HG02763 (cell line): ENCODE data around the gene KNSTRN.

Source experiments
- ATAC-seq: cut with Tn5 transposase; IDR thresholded peaks from one replicate; pipeline ENCODE4 v1.9.1; 2021; ENCODE audit warnings: mild to moderate bottlenecking, moderate library complexity; ENCODE audit not compliant: unreplicated experiment

The KNSTRN gene

DNA sequence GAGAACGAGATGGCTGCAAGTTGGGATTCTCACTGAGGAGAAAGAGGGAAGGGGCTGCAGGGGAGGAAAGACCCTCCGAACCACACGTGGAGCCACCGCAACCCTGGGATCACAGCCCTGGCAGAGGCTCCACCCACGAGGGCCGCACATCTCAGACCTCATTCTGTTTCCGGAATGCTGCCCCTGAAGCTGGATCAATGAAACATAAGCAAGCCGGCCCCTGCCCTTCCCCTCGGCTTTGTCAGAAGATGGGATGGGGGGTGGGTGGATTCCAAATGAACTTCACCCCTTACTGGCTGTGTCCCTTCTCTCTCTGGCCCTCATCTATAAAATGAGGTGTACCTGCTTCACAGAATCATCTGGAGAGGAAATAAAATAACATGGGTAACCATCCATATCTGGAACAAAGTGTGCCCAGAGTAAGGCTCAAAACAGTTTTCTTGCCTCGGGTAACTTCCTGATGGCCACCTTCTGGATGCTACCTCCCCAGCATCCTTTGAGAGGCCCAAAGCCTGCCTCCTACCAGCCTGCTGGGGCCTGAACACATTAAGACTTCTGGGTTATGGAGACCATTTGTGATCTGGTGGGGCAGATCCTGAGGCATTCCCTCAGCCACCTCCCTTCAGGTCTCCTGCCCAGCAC lies 37.2 kb upstream of the KNSTRN start:
- no peak for ATAC-seq

DNA sequence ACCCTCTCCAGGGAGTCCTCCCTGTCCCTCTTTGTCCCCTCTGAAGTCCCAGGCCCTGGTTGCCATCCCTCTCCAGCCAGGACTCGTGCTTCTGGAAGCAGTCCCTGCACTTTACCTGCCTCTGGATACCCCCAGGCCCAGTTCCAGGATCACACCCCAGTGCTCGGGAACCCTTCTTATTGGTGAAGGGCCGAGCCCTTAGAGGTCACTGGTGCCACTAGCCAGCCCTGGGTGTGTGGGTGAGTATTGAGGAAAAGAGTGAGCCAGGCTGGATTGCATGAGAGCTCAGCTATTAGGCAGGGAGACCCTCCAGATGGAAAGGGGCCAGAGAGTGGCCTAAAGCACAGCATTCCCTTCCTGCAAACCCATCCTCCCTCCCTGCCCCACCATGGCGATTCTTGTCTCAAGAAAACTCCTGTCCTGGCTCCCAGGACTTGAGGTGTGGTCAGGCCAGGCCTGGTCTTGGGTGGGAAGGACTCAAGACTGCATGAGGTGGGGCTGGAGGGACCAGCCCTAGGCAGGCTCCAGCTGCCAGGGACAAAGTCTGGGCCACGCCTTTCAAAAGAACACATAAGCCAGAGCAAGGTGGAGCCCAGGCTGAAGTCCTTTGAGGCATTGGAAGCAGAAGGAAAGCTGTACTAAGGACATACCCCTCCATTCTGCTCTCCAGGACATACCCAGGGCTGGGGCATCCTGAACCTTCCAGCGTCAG lies 36.5 kb upstream of the KNSTRN start:
- ATAC-seq, result no peak

DNA sequence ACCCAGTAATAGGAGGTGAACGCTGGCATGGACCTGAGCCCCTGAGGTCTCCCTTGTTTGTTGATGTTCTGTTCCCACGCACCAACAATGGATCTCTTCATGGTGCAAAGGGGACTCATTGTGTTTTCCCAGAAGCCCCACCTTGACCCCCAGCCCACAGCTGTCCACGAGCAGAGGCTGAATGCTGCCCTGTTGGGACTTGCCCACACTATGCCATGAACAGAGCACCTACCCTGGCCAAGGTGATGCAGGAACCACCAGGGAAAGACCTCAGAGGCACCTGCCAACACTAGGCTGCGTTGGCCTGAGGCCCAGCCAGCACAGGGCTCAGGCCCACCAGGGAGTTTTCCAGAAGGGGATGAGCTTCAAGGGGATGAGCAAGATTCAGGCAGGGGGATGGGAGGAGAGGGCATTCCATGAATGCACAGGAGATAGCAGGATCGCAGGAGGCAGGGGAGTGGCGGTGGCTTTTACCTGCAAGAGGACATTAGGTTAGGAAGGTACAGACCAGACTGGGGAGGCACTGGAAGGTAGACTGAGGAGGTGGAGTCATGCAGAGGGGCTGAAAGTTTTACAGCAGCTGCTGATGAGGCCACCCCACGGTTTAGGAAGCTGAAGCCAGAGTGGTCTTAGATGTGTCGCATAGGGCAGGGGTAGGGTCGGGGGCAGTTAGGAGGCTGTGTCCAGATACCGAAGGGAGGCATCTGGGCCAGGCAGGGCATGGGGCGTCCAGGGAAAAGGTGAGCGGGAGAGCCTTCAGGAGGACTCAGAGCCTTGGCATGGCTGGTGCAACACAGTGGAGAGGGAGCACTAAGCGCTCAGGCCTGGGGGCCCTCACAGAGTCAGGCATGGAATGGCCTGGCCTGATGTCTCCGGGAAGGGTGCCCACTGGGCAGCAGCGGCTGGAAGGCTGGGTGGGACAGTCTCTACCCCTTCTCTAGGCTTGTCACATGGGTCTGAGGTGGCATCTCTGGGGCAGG lies 35.7 kb upstream of the KNSTRN start:
- no peak for ATAC-seq

DNA sequence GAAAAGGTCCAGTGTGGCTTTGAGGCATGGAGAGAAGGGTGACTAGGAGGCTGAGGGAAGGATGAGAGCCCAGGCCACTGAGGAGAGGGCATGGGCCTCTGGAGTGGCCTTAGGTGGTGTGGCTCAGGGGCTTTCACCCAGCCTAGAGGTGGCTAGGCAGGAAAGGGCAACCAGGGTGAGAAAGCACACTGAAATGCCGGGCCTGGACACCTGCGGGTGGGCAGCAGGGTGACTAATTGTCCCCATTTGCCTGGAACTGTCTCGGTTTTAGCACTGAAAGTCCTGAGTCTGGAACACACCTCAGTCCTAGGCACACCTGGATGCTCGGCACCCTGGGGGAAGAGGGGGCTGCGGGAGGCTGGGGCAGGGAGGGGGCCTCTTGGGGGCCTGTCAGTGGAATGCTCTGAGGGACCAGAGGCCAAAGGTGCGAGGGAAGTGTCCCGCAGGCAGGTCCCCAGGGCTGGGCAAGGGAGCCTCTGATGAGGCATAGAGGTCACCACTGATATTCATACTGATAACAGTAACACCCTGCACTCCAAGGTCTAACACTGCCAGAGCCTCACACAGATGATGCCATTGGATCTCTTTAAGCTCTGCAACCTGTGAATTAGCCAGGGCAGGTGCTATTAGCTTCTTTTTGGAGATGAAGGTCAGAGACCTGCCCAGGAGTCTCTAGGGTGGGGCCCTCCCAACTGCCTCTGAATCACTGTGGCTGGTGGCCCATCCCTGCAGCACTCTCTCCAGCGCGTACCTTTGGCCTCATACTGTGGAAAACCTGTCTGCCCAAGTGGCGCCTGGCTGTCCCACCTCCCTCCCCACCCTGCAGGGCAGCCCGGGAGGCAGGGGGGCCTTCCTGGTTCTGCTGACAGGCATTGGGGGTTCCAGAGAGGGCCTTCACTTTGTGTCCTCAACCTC lies 34.7 kb upstream of the KNSTRN start:
- no peak for ATAC-seq

DNA sequence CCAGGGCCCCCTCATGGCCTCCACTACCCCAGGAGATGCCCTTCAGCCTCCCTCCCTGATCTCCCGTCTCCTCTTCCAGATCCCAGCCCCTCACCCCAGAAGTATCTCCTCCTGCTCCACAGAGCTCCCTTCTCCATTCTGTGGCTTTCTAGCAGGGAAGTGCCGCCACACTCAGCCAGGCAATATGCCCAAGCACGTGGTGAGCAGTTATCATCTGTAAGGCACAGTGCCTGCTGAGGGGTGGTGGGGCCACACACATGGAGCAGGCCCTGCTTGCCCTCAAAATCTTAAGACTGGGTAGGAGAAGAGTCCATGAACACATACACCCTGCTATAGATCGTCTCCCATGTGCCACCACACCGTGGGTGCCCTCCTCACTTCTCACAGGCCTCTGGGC lies 34.0 kb upstream of the KNSTRN start:
- ATAC-seq, result no peak

DNA sequence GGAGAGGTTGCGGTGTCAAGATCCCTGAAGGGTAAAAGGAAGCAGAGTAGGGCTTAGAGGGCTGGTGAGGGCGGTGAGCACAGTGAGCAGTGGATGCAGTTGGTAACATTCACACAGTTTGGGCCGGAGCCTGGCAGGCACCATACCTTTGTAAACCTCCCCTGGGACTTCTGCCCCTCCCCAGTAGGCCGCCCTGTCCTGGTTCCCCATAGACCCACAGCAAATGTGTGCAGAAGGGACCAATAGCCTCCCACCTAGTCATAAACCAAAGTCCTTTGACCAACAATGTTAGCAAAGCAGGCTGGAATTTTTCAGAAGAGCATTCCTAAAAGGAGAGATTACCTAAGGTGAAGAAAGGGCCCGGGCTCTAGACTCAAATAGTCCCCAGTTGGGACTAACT lies 33.4 kb upstream of the KNSTRN start:
- ATAC-seq, result no peak

DNA sequence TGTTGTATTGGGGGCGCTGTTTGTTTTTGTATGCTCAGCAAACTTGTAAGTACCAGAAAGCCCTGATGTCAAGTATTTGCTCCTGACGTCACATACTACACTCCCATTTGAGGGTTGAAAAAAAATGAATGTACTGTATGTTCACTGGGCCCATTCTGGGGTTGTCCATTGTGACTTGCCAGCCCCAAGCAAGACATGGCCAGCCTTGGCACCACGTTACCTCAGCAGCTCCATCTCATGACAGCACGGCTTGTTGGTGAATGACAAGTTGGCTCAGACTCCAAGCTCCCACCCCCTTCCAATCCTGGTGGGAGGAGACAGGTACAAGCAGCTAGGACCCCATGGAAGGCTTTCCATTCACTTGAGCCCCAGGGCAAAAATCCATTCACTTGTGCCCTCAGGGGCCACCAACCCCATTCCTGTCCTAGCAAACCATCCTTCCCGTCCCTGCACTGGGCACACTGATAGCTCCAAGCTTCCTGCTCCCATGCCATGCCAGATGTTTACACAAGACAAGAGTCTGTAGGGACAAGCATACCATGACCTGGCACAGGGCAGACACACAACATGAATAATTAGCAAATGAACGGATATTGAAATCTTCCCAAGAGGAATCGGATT lies 30.1 kb upstream of the KNSTRN start:
- ATAC-seq, result no peak

DNA sequence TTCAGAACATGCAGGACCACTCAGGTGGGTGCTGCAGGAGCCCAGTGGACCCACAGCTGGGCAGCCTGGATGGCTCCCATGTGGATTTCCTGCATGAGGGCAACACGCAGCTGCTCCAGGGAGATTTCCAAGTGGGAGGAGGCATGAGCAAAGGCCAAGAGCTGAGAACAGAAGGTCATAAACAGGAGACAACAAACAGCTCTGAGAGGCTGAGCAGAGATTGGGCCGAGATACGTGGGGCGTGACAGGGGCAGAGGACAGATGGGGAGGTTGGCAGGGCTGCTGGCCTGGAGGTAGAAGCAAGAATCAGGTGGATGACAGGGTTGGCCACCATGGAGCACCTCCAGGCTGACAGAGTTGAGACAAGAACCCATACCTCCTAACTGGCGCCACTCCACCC lies 28.8 kb upstream of the KNSTRN start:
- no peak for ATAC-seq

DNA sequence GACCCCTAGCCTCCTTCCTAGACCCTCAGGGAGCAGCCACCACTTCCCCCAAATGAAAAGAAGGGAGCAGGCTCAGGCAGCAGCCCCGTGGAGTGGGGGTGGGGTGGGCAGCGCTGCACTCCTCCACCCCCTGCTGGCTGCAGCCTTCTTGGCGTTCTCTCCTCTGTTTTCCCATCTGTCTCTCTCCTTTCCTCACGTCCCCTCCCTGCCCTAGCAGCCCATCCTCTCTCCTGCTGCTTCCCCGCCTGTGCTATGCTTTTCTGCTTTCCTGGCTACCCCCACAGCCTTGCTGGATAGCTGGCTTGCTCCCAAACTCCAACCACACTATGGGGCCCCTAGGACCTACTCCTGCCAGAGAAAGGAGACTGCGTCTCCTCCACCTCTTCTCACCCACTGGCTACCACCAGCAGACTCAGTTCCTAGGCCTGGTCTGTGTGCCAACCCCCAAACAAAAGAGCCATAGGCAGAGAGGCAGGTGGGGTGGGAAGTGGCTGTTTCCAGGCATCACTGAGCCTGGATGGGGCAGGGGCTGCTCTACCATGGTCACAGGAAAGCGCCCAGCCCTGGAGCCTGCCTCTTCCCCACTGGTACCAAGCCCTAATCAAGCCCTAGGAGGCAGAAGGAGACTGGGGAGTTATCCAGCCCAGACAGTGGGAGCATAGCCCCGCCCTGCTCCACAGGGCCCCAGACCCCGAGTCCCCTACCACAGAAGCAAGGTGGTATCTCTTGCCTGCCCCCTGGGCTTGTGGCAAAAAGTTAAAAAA lies 27.9 kb upstream of the KNSTRN start:
- no peak for ATAC-seq

DNA sequence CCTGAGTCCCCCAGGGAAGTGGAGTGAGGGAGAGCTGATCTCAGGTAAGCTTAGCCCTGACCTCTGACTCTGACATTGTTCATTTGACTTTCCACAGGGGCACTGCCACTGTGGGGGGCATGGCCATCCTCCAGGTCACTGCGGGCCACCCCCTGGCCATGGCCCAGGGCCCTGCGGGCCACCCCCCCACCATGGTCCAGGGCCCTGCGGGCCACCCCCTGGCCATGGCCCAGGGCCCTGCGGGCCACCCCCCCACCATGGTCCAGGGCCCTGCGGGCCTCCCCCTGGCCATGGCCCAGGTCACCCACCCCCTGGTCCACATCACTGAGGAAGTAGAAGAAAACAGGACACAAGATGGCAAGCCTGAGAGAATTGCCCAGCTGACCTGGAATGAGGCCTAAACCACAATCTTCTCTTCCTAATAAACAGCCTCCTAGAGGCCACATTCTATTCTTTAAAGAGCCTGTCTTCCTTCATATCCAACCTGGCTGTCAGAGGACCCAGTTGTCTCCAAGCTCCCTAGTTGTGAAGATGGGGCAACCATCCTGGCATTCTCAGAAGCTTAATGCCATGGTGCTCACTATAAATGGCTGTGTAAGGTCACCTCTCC lies 26.4 kb upstream of the KNSTRN start:
- ATAC-seq, result no peak

DNA sequence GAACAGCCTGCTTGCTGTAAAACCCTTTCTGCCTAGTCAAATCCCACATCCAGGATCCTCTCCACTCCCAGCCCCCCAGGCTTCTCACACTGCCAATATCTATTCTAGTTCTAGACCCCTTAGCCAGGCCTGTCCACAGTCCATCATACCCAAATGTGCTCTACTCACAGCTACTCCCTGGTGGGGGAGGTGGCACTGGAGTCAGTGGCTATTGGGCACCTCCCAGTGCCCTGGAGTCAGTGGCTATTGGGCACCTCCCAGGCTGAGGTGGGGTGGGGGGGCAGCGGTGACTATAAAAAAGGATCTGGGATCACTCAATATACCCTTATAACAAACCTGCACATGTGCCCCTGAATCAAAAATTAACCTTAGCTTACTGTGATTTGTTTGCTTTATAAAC lies 25.3 kb upstream of the KNSTRN start:
- no peak for ATAC-seq

DNA sequence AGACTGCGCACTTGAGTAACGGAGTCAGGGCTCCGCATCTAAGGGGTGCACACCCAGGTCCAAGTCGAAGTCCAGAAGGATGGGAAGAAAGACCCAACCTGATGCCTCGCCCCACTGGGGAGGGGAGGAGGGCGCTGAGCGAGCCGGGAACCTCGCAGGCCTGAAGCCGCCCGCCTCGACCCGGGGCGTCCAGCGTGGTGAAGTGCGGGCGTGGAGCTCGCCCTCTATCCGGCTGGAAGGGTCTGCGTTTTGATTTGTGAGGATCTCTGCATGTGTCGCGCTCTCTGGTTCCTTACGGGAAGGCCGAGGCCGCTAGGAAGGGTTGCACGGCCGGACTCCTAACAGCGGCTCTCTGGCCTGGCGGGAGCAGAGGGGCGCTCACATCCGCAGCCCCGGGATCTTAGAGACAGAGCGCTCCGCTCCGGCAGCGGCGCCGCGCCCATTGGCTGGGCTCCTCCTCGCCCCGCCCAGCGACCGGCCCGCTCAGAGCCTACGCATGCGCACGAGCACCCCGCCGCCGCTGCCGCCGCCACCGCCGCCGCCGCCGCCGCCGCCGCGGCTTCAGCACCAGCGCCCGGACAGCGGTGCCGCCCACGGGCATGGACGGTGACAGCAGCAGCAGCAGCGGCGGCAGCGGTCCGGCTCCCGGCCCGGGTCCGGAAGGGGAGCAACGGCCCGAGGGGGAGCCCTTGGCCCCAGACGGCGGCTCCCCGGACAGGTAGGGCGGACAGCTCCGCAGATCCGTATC lies 24.6 kb upstream of the KNSTRN start, which contains the start of gene DISP2:
Gene DISP2 (plus strand): TSS at position 497 of the 748 bp plus-strand sequence. CDS start 103 bp downstream, at position 600.
- peak; percentile 81 for ATAC-seq

DNA sequence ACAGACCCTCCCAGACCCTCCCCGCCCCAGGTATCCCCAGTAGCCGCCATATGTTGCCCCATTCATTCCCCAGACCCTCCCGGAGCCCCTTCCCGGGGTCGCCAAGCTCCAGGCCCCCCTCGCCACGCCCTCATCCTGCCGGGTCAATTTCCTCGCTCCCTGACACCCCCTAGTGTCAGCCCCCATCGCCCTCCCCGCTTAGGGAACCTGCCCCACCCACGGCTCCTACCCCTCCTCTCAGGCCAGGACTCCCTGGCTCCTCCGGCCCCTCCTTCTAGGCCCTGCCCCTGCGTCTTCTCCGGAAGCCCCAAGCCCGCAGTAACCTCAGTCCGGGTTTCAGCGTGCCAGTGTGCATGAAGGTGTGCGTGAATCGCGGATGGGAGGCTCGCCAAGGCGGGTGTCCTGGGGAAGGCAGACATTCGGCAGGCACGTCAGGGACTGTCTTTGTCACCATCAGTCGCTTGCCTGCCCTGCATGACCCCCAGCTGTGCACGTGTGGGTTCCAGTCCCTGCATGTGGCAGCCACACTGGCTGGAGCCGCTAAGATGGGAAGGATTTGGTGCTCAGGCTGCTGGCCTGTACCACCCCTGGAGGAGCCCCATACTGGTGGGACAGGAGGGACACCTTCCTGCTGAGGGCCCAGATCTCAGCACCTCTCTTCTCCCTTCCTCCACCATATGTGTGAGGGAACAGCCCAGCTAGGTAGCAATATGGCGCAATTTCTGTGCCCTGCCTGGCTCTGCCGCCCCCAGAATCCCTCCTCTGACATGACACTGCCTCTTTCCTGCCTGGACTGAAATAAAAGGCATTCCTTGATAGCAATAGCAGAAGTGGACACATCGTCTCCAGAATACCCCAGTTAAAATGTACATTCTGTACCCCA lies 23.8 kb upstream of the KNSTRN start:
- peak; percentile 4 for ATAC-seq

DNA sequence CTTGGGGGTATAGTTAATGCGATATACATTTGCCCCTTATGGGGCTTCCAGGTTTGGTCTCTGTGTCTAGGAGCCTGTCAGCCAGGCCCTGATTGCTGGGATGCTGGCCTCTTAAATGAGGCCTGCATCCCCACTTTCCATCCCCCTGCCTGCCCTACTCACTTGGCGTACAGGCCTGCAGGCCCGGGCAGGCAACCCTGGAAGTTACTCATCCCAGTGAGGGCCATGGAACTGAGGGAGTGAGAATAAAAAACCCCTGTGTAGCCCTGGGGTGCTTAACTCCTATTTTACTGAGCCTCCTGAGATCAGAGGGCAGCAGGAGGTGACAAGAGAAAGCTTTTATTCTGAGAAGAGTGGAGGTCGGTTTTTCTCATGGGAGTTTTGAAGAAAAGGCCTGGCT lies 22.5 kb upstream of the KNSTRN start:
- no peak for ATAC-seq

DNA sequence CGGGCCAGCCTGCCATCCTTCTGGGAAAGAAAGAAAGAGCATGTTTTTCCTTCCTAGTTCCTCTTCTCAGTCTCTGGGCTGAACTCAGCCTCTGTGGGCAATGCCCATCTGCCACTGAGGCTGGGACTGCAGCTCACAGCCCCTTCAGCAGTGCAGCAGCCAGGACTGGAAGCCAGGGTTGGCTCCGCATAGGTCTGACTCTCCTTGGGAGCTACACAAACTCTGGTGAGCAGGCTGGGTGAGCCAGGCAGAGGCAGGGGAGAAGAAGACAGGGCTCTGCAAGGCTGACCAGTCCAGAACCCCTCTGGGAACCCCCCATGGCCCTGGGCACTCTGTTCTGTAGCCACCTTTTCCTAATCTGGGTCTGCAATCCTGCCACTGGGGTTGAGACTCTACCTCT lies 20.9 kb upstream of the KNSTRN start:
- ATAC-seq, result no peak

DNA sequence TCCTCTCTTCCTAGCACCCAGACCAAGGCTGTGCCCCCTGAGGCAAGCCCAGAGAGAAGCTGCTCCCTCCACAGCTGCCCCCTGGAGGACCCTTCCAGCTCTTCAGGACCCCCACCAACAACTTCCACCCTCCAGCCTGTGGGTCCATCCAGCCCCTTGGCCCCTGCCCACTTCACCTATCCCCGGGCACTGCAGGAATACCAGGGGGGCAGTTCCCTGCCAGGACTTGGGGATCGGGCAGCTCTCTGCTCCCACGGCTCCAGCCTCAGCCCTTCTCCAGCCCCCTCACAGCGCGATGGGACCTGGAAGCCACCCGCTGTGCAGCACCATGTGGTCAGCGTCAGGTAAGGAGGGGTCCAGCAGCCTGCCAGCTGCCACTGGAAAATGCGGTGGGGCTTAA lies 18.9 kb upstream of the KNSTRN start:
- ATAC-seq, result no peak

DNA sequence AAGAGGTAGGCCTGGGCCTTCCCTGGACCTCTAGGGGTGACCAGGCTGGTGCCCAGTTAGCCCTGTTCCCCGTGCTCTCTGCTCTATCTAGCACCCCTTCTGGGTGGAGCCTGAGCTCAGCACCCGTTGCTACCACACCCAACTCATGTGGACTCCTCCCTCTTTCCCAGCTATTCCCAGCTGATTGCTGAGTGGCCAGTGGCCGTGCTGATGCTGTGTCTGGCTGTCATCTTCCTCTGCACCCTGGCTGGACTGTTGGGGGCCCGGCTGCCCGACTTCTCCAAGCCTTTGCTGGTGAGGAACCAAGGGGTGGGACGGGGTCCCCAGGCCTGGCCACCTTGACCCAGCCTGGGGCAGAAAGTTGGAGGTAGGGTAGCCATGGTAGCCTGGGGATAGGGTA lies 18.3 kb upstream of the KNSTRN start:
- no peak for ATAC-seq
